ENCODE data around the gene DNM2. TPM values are rescaled to one million over a fixed set of nuclear protein-coding genes. Genes with fewer than 3 reads are reported as not detected.

Gene DNM2
- total and polyA plus RNA-seq, 10 of the 15 experiments (the other 5 are each of a cell fraction or from before 2014, with no cell fraction given): 1.2 to 146 (median 68.9) TPM

GRCh38 chr19:10835754-10836478, 118.0 kb downstream of the DNM2 start, which contains the start of gene TMED1 (continued):
- TF ChIP-seq USF1 (IDR thresholded peaks at IDR 0.05; ENCODE audit: borderline replicate concordance, extremely low read length, insufficient read depth, low read depth, low read length) (no peak), NFYB (IDR thresholded peaks at IDR 0.05; ENCODE audit: insufficient read depth, low read depth, low read length) (peak; percentile 40; the same call in 1 of the 2 replicates), HDGF (IDR thresholded peaks at IDR 0.05) (peak; percentile 99), WRNIP1 (IDR thresholded peaks at IDR 0.05; ENCODE audit: borderline replicate concordance, low read depth, low read length) (0 out of 2 replicates have a peak, but pooled peaks have one; percentile 68), BMI1 (IDR thresholded peaks at IDR 0.05; ENCODE audit: borderline replicate concordance) (peak; percentile 71), GATAD2B (conservative IDR thresholded peaks at IDR 0.05; ENCODE audit: low read depth) (peak; percentile 25; the same call in 1 of the 2 replicates), BCLAF1 (IDR thresholded peaks at IDR 0.05) (no peak), ATF2 (IDR thresholded peaks at IDR 0.05; ENCODE audit: low read length) (no peak), ELK1 (IDR thresholded peaks at IDR 0.05; ENCODE audit: low read depth, low read length) (peak; percentile 13; the same call in 1 of the 2 replicates), DPF2 (IDR thresholded peaks at IDR 0.05) (peak; percentile 58), RUNX3 (IDR thresholded peaks at IDR 0.05; ENCODE audit: low read length) (no peak; the same call in 1 of the 2 replicates), BCL11A (IDR thresholded peaks at IDR 0.05; ENCODE audit: low read depth, low read length) (no peak; the same call in 1 of the 2 replicates), SREBF2 (IDR thresholded peaks at IDR 0.05; ENCODE audit: low read length) (no peak), NBN (IDR thresholded peaks at IDR 0.05) (peak; percentile 71; the same call in 1 of the 2 replicates), MYB (IDR thresholded peaks at IDR 0.05; ENCODE audit: borderline replicate concordance, low read depth, low read length) (peak; percentile 99), E4F1 (IDR thresholded peaks at IDR 0.05; ENCODE audit: borderline replicate concordance, partially characterized antibody) (peak; percentile 65), PKNOX1 (IDR thresholded peaks at IDR 0.05) (peak; percentile 94), SP1 (IDR thresholded peaks at IDR 0.05; ENCODE audit: low read depth, low read length) (peak; percentile 76)
